CD14-positive monocyte (primary cell): ENCODE measurements around the gene RBM44. TPM values are rescaled to one million over a fixed set of nuclear protein-coding genes. Genes with fewer than 3 reads are reported as not detected.
A peak's percentile ranks its signal among the peaks of the same experiment; 100 is the strongest.

ENCODE experiments used
- DNase-seq, 3 donors: peaks; one replicate each; pipeline ENCODE4 v3.0.0-alpha.2; 2011 to 2022
- H2AFZ ChIP-seq: 2 replicates; pipeline ENCODE4 v1.6.0; 2012; ENCODE audit warnings: mild to moderate bottlenecking, low read depth, low read length, inconsistent platforms; ENCODE audit not compliant: insufficient read depth, poor library complexity, severe bottlenecking
- H3K27ac ChIP-seq, 2 donors: 1 replicate in 1 of 2; 2 replicates in 1 of 2; pipeline ENCODE4 v1.5.1; 2012 to 2013; ENCODE audit warnings: low read length in 2 of 2, control low read depth in 1 of 2, inconsistent platforms in 1 of 2, low read depth in 1 of 2, mild to moderate bottlenecking in 1 of 2
- H3K27me3 ChIP-seq, 2 donors: one replicate each; pipeline versions ENCODE4 v1.6.0 to v1.6.1; 2011 to 2013; ENCODE audit warnings: low read length in 2 of 2; ENCODE audit not compliant: control insufficient read depth in 2 of 2, insufficient read depth in 2 of 2
- H3K36me3 ChIP-seq, 2 donors: replicated peaks in 1 of 2; 1 replicate in 1 of 2; 2 replicates in 1 of 2; pipeline versions ENCODE4 v1.5.1 to v1.6.1; 2012 to 2013; ENCODE audit warnings: low read length in 2 of 2, control low read depth in 1 of 2, inconsistent platforms in 1 of 2, mild to moderate bottlenecking in 1 of 2; ENCODE audit not compliant: insufficient read depth in 2 of 2, control insufficient read depth in 1 of 2
- H3K4me1 ChIP-seq, 2 donors: 1 replicate in 1 of 2; 2 replicates in 1 of 2; pipeline versions ENCODE4 v1.5.1 to v1.6.1; 2012 to 2013; ENCODE audit warnings: low read length in 2 of 2, control low read depth in 1 of 2, inconsistent platforms in 1 of 2, mild to moderate bottlenecking in 1 of 2, moderate library complexity in 1 of 2; ENCODE audit not compliant: insufficient read depth in 2 of 2, control insufficient read depth in 1 of 2
- H3K4me2 ChIP-seq: replicated peaks from 2 replicates; pipeline ENCODE3; 2012; ENCODE audit warnings: low read length, moderate library complexity, mild to moderate bottlenecking; ENCODE audit not compliant: poor library complexity, severe bottlenecking; ENCODE audit errors: extremely low read depth
- H3K4me3 ChIP-seq, 3 experiments: fragments of 200-600 bp in 1 of 3; sonication (generic) in 1 of 3; replicated peaks in 1 of 3; 1 replicate in 2 of 3; 2 replicates in 1 of 3; pipeline ENCODE4 v1.5.1; 2011 to 2013; ENCODE audit warnings: low read length in 3 of 3, mild to moderate bottlenecking in 3 of 3, control low read depth in 2 of 3, low read depth in 2 of 3, inconsistent platforms in 1 of 3, moderate library complexity in 1 of 3
- H3K79me2 ChIP-seq: 2 replicates; pipeline ENCODE4 v1.6.0; 2012; ENCODE audit warnings: mild to moderate bottlenecking, control low read depth, inconsistent platforms, low read length, moderate library complexity; ENCODE audit not compliant: insufficient read depth
- H3K9ac ChIP-seq: 2 replicates; pipeline ENCODE4 v1.6.0; 2017; ENCODE audit warnings: low read length, mild to moderate bottlenecking; ENCODE audit not compliant: insufficient read depth, poor library complexity, severe bottlenecking
- H3K9me3 ChIP-seq, 2 donors: replicated peaks in 1 of 2; 1 replicate in 1 of 2; 2 replicates in 1 of 2; pipeline versions ENCODE4 v1.5.1 to v1.6.1; 2012 to 2013; ENCODE audit warnings: low read length in 2 of 2, control low read depth in 1 of 2; ENCODE audit not compliant: control insufficient read depth in 1 of 2, insufficient read depth in 1 of 2
- H4K20me1 ChIP-seq: 2 replicates; pipeline ENCODE4 v1.6.0; 2012; ENCODE audit warnings: mild to moderate bottlenecking, low read length, control low read depth, moderate library complexity; ENCODE audit not compliant: insufficient read depth
- H3K27ac Mint-ChIP-seq, 7 donors: one replicate each; pipeline ENCODE4 v1.8.0; 2020; ENCODE audit warnings: mild to moderate bottlenecking in 7 of 7, mixed read lengths in 7 of 7, moderate library complexity in 6 of 7, inconsistent platforms in 2 of 7
- H3K27me3 Mint-ChIP-seq, 3 donors: one replicate each; pipeline ENCODE4 v1.8.0; 2021 to 2022; ENCODE audit warnings: low read depth in 3 of 3, mild to moderate bottlenecking in 3 of 3, mixed read lengths in 3 of 3, moderate library complexity in 3 of 3, inconsistent platforms in 1 of 3
- H3K36me3 Mint-ChIP-seq, 2 donors: one replicate each; pipeline ENCODE4 v1.8.0; 2020; ENCODE audit warnings: mixed read lengths in 2 of 2, inconsistent platforms in 1 of 2, mild to moderate bottlenecking in 1 of 2
- H3K4me1 Mint-ChIP-seq: one replicate; pipeline ENCODE4 v1.8.0; 2020; ENCODE audit warnings: mild to moderate bottlenecking, mixed read lengths
- H3K4me3 Mint-ChIP-seq, 2 donors: one replicate each; pipeline ENCODE4 v1.8.0; 2020; ENCODE audit warnings: mild to moderate bottlenecking in 2 of 2, mixed read lengths in 2 of 2, moderate library complexity in 1 of 2
- H3K9me3 Mint-ChIP-seq, 7 donors: one replicate each; pipeline ENCODE4 v1.8.0; 2020 to 2022; ENCODE audit warnings: mixed read lengths in 7 of 7, mild to moderate bottlenecking in 6 of 7, moderate library complexity in 6 of 7, inconsistent platforms in 2 of 7
- WGBS: methylation state at CpG from one replicate; pipeline ENCODE4 v1.1.5; 2013; ENCODE audit warnings: missing lambda C conversion rate; ENCODE audit not compliant: insufficient coverage; 5-methylcytosine and 5-hydroxymethylcytosine counted together
- intact Hi-C, 2 donors: fragments of 100-400 bp; cut with micrococcal nuclease; formaldehyde crosslinking; loops; one replicate each; pipeline versions ENCODE4 v1.15.0 to v1.15.1; 2023
- polyA plus RNA-seq, 3 donors: library from polyadenylated mRNA; depleted of rRNA in 1 of 3; unstranded in 2 of 3; stranded (reverse) in 1 of 3; fragments of 300-500 nt in 2 of 3; fragments of >200 nt in 1 of 3; fragmentation: Illumina TruSeq in 2 of 3; gene quantifications; 1 replicate in 2 of 3; 2 replicates in 1 of 3; pipeline ENCODE4 v1.2.3, GENCODE V29; 2012 to 2021
- TF ChIP-seq, protein P1 (sequence below): fragments of 200-600 bp; IDR thresholded peaks from one replicate; pipeline ENCODE4 v1.8.0; 2022; ENCODE audit warnings: antibody characterized with exemption, mild to moderate bottlenecking

RBM44 gene
- polyA plus RNA-seq, 3 donors: 0.07 to 1.5 TPM; not detected in 1

DNA sequence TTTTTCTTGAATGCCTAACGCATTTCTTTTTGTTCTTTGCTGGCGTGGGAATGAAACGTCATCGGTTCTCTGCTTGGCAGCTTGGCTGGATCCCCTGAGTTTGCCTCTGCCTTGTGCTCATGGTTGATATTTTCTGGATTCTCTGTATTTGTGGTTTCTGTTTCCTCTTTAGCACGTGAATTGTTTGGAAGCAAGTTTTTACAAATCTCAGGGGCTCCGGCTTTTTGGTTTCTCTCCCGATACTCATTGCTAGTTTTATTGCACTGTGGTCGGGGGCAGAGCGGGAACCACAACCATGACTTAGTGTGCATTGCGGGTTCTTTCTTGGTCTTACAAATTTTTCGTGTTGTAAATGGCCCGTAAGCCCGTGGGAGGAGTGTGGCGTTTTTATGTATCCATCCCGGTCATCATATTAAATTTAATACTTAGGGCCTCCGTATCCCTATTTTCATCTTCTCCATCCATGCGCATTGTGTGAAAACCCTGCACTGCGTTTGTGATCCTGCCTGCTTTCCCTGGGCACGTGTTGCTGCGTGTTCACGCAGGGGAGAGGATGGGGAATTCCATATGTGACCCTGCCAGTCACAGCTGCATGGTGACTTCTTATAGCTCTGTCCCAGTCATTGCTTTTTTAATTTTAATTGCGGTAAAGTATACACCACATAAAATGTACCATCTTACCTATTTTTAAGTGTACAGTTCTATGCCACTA, 70.2 kb downstream of the RBM44 start:
- H3K27me3 Mint-ChIP-seq: peaks cover 15 to 45% (median 30%) of the 10 kb centered on the region in 3 donors

DNA sequence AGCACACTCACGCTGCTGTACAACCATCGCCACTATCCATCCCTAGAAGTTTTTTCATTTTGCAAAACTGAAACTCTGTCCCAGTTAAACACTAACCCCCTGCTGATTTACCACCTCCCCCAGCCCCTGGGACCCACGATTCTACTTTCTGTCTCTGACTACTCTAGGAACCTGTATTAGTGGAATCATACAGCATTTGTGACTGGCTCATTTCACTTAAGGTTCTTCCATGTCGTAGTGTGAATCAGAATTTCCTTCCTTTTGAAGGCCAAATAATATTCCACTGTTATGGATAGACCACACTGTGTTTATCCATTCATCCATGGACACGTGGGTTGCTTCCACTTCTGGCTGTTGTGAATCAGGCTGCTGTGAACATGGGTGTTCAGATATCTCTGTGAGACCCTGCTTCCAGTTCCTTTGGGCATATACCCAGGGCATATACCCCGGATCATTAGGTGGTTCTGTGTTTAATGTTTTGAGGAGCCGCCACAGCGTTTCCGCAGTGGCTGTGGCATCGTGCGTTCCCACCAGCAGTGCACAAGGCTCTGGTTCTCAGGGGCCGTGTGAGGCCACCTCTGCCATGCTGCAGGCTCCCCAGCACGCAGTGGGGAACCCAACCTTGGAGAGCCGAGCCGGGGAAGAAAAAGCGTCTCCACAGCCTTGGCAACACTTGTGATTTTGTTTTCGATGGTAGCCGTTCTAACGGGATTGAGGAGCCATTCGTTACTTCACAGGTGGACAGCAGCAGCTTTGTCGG, 70.9 kb downstream of the RBM44 start:
- H3K4me1 ChIP-seq: no peaks in the 10 kb centered on the region
- Mint-ChIP-seq H3K36me3 (no peaks in the 10 kb centered on the region), H3K4me3 (peak overlapping the region in 1 of 2 donors; percentile 79), H3K9me3 (peaks cover 0 to 4% (median 0%) of the 10 kb centered on the region in 7 donors), H3K4me1 (peaks cover 12% of the 10 kb centered on the region), H3K27ac (no peak overlapping the region), H3K27me3 (peaks cover 15 to 45% (median 32%) of the 10 kb centered on the region in 3 donors)
- H3K27me3 ChIP-seq: peaks cover 0 to 20% of the 10 kb centered on the region in 2 donors
- H3K36me3 ChIP-seq: no peaks in the 10 kb centered on the region
- H3K79me2 ChIP-seq: no peaks in the 10 kb centered on the region
- H2AFZ ChIP-seq: no peak overlapping the region
- DNase-seq: no peak
- H3K4me2 ChIP-seq: no peak overlapping the region
- no peak overlapping the region for H3K4me3 ChIP-seq
- intact Hi-C loops: no loop called here
- TF ChIP-seq, protein P1, sequence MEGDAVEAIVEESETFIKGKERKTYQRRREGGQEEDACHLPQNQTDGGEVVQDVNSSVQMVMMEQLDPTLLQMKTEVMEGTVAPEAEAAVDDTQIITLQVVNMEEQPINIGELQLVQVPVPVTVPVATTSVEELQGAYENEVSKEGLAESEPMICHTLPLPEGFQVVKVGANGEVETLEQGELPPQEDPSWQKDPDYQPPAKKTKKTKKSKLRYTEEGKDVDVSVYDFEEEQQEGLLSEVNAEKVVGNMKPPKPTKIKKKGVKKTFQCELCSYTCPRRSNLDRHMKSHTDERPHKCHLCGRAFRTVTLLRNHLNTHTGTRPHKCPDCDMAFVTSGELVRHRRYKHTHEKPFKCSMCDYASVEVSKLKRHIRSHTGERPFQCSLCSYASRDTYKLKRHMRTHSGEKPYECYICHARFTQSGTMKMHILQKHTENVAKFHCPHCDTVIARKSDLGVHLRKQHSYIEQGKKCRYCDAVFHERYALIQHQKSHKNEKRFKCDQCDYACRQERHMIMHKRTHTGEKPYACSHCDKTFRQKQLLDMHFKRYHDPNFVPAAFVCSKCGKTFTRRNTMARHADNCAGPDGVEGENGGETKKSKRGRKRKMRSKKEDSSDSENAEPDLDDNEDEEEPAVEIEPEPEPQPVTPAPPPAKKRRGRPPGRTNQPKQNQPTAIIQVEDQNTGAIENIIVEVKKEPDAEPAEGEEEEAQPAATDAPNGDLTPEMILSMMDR: no peak
- no peaks in the 10 kb centered on the region for H3K9me3 ChIP-seq
- no peak overlapping the region for H3K9ac ChIP-seq
- WGBS: 97% methylated on average over 19 of the region's 21 CpGs
- H3K27ac ChIP-seq: no peak overlapping the region
- no peaks in the 10 kb centered on the region for H4K20me1 ChIP-seq

More for the DNA sequence above, 70.2 kb downstream of the RBM44 start:
- no peaks in the 10 kb centered on the region for H3K36me3 ChIP-seq
- peaks cover 0 to 20% of the 10 kb centered on the region in 2 donors for H3K27me3 ChIP-seq
- no peaks in the 10 kb centered on the region for H3K4me1 ChIP-seq
- WGBS: 32% methylated on average over 11 of the region's 22 CpGs
- H3K9ac ChIP-seq: no peak overlapping the region
- H2AFZ ChIP-seq: peak overlapping the region; percentile 41
- TF ChIP-seq, protein P1: no peak
- H4K20me1 ChIP-seq: no peaks in the 10 kb centered on the region
- no peak overlapping the region for H3K4me3 ChIP-seq
- H3K4me2 ChIP-seq: no peak overlapping the region
- Mint-ChIP-seq H3K27ac (no peak overlapping the region), H3K9me3 (peaks cover 0 to 4% (median 0%) of the 10 kb centered on the region in 7 donors), H3K4me3 (peak overlapping the region in 1 of 2 donors; percentile 79), H3K4me1 (peaks cover 12% of the 10 kb centered on the region), H3K36me3 (no peaks in the 10 kb centered on the region)
- no peaks in the 10 kb centered on the region for H3K79me2 ChIP-seq
- no peak overlapping the region for H3K27ac ChIP-seq
- DNase-seq: no peak
- H3K9me3 ChIP-seq: no peaks in the 10 kb centered on the region
- intact Hi-C loops: no loop called here
